GM18508 (cell line): ENCODE data around the gene SRPK3.

ENCODE experiments used
- ATAC-seq: cut with Tn5 transposase; IDR thresholded peaks from one replicate; pipeline ENCODE4 v1.9.1; 2021; ENCODE audit warnings: moderate number of reproducible peaks; ENCODE audit not compliant: insufficient read depth, unreplicated experiment

Gene SRPK3

DNA sequence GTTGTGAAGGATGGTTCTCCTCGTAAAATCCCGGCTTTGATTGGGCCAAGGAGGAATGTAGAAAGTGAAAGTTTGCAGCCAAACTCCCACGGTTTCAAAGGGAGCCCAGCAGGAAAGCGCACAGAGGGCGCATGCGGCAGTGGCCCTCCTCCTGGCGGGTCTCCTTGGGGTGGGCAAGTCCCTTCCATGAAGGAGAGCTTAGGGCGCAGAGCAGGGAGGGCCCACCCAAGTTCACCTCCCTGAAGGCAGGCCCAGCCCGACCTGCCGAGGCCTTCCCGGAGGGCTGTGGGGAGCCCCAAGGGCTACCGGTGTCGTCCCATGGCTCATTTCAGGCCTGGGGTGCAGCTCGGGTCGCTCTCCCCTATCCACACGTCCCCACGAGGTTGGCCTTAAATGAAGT, 47.5 kb downstream of the SRPK3 start:
- ATAC-seq = no peak

DNA sequence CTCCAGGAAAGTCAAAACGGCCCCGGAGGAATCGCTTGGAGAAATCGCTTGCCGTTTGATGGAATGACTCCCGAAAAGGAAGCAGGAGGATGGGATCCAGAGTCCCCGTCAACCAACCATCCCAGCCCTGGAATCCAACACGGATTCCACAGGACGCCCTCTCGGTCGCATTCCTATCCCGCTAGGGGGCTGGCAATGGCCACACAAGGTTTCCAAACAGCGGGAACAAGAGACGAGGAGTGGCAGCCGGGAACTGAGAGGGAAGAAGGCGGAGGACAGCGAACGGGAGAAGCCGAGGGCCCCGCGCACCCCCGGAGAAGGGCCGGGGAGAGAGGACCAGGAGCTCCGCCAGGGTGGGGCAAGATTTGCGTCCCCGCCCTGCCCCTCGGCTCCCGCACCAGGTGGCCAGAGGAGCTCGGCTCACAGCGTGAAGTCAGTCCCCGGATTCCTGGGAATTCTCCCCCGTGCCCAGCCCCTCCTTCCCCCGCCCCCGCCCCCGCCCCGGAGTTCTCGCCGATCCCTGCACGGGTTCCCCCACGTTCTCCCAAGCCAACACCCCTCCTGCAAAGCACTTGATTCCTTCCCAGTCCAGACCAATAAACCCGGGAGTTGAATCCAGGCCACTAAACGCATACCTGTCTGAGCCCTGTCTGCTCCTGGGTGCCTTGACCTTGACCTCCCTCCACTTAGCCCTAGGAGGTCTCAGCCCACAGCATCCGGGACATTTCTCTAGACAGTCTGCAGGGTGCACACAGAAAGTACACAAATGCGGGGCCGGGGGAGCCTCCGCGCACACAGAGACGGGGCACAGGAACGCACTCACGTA, 48.1 kb downstream of the SRPK3 start:
- ATAC-seq = no peak

GRCh38 chrX:153829549-153829798, 48.6 kb downstream of the SRPK3 start:
- ATAC-seq = no peak

DNA sequence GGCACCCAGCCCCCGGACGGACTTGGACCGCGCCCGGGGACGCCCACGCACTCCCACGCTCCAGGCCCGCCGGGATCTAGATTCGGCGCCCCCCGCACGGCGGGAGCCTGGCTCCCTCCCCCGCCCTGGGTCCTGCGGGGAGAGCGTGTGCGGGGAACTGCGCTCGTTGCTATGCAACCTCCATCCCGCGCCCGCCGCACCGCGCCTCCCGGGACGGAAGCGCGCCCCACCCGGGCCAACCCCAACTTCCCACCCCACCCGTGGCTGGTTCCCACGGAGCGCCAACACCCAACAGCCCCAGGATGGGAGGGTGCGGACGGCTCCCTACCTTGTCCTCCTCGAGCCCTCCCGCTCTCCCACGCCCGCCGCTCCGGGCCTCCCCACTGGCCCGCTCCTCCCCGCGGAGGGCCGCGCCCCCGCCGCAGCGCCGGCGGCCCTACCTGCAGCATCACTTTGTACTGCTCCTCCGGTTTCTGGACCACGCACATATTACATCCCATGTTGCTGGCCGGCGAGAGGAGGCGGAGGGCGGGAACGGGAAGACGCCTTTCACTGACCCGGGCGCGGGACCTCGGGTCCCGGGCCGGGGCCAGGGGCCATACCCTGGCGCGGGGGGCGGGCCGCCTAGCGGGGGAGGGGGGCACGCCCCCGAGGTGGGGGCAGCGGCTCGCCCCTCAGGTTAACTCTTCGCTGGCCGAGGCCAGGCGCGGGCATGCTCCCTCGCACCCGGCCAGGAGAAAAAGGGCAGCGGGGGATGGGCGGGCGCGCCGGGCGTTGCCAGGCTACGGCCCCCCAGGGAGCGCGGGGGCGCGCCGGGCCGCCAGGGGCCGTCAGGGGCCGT, 49.2 kb downstream of the SRPK3 start, which contains the start of gene PDZD4:
Gene PDZD4, minus strand, starts transcription at position 746 of the 841 bp plus-strand sequence. Its CDS starts 246 bp downstream, at position 500.
- ATAC-seq = no peak

GRCh38 chrX:153830640-153831428, 50.0 kb downstream of the SRPK3 start:
- ATAC-seq = no peak

DNA sequence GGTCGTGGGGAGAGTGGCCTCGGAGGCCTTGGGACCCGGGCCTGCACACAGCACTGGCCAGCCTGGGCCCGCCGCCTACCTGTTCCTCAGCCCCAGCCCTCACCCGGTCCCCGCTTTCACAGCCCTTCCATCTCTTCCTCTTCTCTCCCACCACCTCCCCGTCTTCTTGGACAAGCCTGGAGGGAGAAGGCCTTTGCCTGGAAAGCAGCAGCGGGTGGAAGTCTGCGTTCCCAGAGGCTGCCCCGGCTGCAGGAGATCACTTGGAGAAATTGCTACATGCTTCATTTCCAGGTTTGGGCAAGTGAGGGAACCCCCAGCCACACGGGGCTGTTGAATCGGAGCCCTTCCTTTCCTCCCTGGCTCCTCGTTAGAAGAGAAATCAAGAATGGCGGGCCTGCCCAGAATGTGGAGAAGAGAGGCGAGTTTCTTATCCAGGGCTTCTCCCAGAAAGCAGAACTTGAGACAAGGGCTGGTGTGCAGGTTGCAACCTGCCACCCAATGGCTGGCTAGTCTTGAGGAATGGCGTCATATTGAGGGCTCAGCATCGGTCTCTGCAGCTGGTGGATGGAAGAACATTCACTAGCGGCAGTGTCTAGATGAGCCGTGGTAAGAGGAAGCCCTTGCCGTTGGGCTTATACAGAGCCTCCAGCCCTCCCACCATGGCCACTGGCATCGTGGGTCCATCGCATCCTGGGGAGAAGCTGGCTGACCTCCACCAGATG, 50.7 kb downstream of the SRPK3 start:
- no peak for ATAC-seq

- ATAC-seq = no peak
Observed at GRCh38 chrX:153832728-153833127, 51.9 kb downstream of the SRPK3 start.
